Panc1 (cell line): ENCODE data around the gene TAS2R19. TPM values are rescaled to one million over a fixed set of nuclear protein-coding genes. Genes with fewer than 3 reads are reported as not detected.

Source experiments
- ATAC-seq: fragments of 200-7000 bp; cut with Tn5 transposase; 2 replicates; pipeline ENCODE4 v1.9.1; 2020; ENCODE audit warnings: mild to moderate bottlenecking, moderate library complexity
- Bru-seq: library from RNA; stranded (reverse); fragments of 400-500 nt; gene quantifications from one replicate; lab custom pipeline; 2021; lab: Mats Ljungman, UMichigan
- BruChase-seq, 2 experiments: library from RNA; stranded (reverse); fragments of 400-500 nt; gene quantifications; one replicate each; lab custom pipeline; 2021; lab: Mats Ljungman, UMichigan
- BruUV-seq: library from RNA; stranded (reverse); fragments of 400-500 nt; replicated peaks from 2 replicates; lab custom pipeline; 2021; lab: Mats Ljungman, UMichigan
- CTCF ChIA-PET: fragments of 300-600 bp; sonication (Branson Sonifier 250); formaldehyde crosslinking; loops from one replicate; lab custom pipeline; 2022; ENCODE audit warnings: antibody characterized with exemption; lab: Charles Lee
- POLR2A ChIA-PET: fragments of 300-600 bp; sonication (Branson Sonifier 250); formaldehyde crosslinking; loops from one replicate; lab custom pipeline; 2022; ENCODE audit warnings: antibody characterized with exemption; lab: Charles Lee
- DNase-seq: peaks from one replicate; pipeline ENCODE4 v3.0.0-alpha.2; 2010; ENCODE audit warnings: low read depth, low spot score
- H3K27ac ChIP-seq: 2 replicates; pipeline ENCODE4 v1.5.1; 2011; ENCODE audit warnings: mild to moderate bottlenecking, low read length, inconsistent platforms
- H3K27me3 ChIP-seq: fragments of 200-500 bp; sonication (Bioruptor generic); 2 replicates; pipeline ENCODE4 v1.6.0; 2014; ENCODE audit warnings: low read length, inconsistent platforms; ENCODE audit not compliant: control insufficient read depth, insufficient read depth
- H3K36me3 ChIP-seq: fragments of 200-500 bp; sonication (Bioruptor generic); 2 replicates; pipeline ENCODE4 v1.5.1; 2014; ENCODE audit warnings: inconsistent platforms, mild to moderate bottlenecking, low read length, moderate library complexity; ENCODE audit not compliant: control insufficient read depth, insufficient read depth
- H3K4me1 ChIP-seq: 2 replicates; pipeline ENCODE4 v1.5.1; 2011; ENCODE audit warnings: inconsistent platforms, mild to moderate bottlenecking, low read length, moderate library complexity; ENCODE audit not compliant: control insufficient read depth, insufficient read depth
- H3K4me3 ChIP-seq, 2 experiments: 2 replicates each; pipeline ENCODE4 v1.5.1; 2011 to 2012; ENCODE audit warnings: low read depth in 2 of 2, low read length in 2 of 2, mild to moderate bottlenecking in 2 of 2, inconsistent platforms in 1 of 2, moderate library complexity in 1 of 2
- H3K9me3 ChIP-seq: fragments of 200-500 bp; sonication (Bioruptor generic); 2 replicates; pipeline ENCODE4 v1.5.1; 2014; ENCODE audit warnings: low read depth, mild to moderate bottlenecking, inconsistent platforms, low read length, moderate library complexity; ENCODE audit not compliant: control insufficient read depth, insufficient read depth
- CTCF ChIP-seq: fragments of 450-650 bp; IDR thresholded peaks from 2 replicates; pipeline ENCODE4 v1.5.1; 2017; ENCODE audit warnings: mild to moderate bottlenecking
- POLR2AphosphoS5 ChIP-seq: IDR thresholded peaks from 2 replicates; pipeline ENCODE4 v1.6.1; 2012; ENCODE audit warnings: mild to moderate bottlenecking, low read depth, low read length, moderate library complexity
- REST ChIP-seq, 2 experiments: IDR thresholded peaks; 2 replicates each; pipeline ENCODE4 v1.6.1; 2011 to 2012; ENCODE audit warnings: low read depth in 2 of 2, control low read depth in 1 of 2, low read length in 1 of 2, mild to moderate bottlenecking in 1 of 2, moderate library complexity in 1 of 2; ENCODE audit not compliant: insufficient read depth in 1 of 2
- SIN3A ChIP-seq: IDR thresholded peaks from 2 replicates; pipeline ENCODE4 v1.6.1; 2012; ENCODE audit warnings: low read depth, mild to moderate bottlenecking, low read length, moderate library complexity, borderline replicate concordance; ENCODE audit not compliant: insufficient read depth
- TCF7L2 ChIP-seq: IDR thresholded peaks from 2 replicates; pipeline ENCODE4 v1.6.1; 2011; ENCODE audit warnings: mild to moderate bottlenecking, low read depth, low read length, inconsistent platforms
- in situ Hi-C: cut with HindIII; loops from 2 replicates; pipeline ENCODE4 v1.10.0; 2016; ENCODE audit warnings: low sequenced_read_pairs, low pct_unique_long_range_greater_than_20kb
- intact Hi-C: fragments of 100-400 bp; cut with micrococcal nuclease; formaldehyde crosslinking; loops from one replicate; pipeline ENCODE4 v1.10.0; 2022; ENCODE audit not compliant: unreplicated experiment
- long read RNA-seq: library from polyadenylated mRNA; unstranded; transcript quantifications from one replicate; pipeline ENCODE4 v2.0.0, GENCODE V29; 2021; ENCODE audit not compliant: unreplicated experiment
- polyA plus RNA-seq: library from polyadenylated mRNA; unstranded; fragments of >200 nt; gene quantifications from one replicate; pipeline ENCODE4 v1.2.1, GENCODE V29; 2012; ENCODE audit warnings: missing spikeins; ENCODE audit not compliant: insufficient read length
- total RNA-seq: library from RNA; stranded (reverse); gene quantifications from one replicate; pipeline ENCODE4 v1.2.1, GENCODE V29; 2021; ENCODE audit not compliant: unreplicated experiment

TAS2R19 gene
- total RNA-seq (1.1 TPM), Bru-seq, nascent RNA (percentile 89 among the genes with signal in this experiment), BruChase-seq, experiment 1, labeled RNA remaining after a 2-hour chase (percentile 90 among the genes with signal in this experiment), BruChase-seq, experiment 2, labeled RNA remaining after a 6-hour chase (percentile 67 among the genes with signal in this experiment)
- not detected for polyA plus RNA-seq
- long read RNA-seq, partial matches to known transcripts: 0 of 1 reads
- long read RNA-seq, other reads (novel, unspliced or antisense): 0 of 1 reads

- no peaks in the 10 kb centered on the region for H3K4me1 ChIP-seq
These were observed at the start of gene TAS2R19 for GRCh38 chr12:11022520-11022919. TAS2R19 (minus strand) TSS chr12:11022620; CDS start chr12:11022571, 49 bp downstream.

GRCh38 chr12:11071414-11071813 is 49.0 kb upstream of the TAS2R19 start:
- intact Hi-C loops (no loop called here), in situ Hi-C loops (no loop called here)
- Histone ChIP-seq H3K27me3 (no peaks in the 10 kb centered on the region), H3K36me3 (no peaks in the 10 kb centered on the region), H3K9me3 (no peaks in the 10 kb centered on the region), H3K4me1 (no peaks in the 10 kb centered on the region), H3K27ac (no peak overlapping the region), H3K4me3 (no peak overlapping the region)
- no peak for ATAC-seq
- ChIA-PET CTCF (no interaction called here), POLR2A (no interaction called here)
- BruUV-seq: no TSS peak
- no peak for DNase-seq
- TF ChIP-seq TCF7L2 (no peak), SIN3A (no peak), REST (IDR thresholded peaks at IDR 0.05; ENCODE audit: insufficient read depth in 1 of 2, low read depth in 2 of 2, low read length in 1 of 2) (no peak), CTCF (no peak), POLR2AphosphoS5 (no peak)

More at GRCh38 chr12:11022520-11022919, at the start of gene TAS2R19:
- POLR2A ChIA-PET: no interaction called here
- in situ Hi-C loops: no loop called here
- no TSS peak for BruUV-seq
- TF ChIP-seq CTCF (no peak), REST (IDR thresholded peaks at IDR 0.05; ENCODE audit: insufficient read depth in 1 of 2, low read depth in 2 of 2, low read length in 1 of 2) (no peak), SIN3A (no peak), POLR2AphosphoS5 (no peak), TCF7L2 (no peak)
- H3K9me3 ChIP-seq: no peaks in the 10 kb centered on the region
- H3K27me3 ChIP-seq: no peaks in the 10 kb centered on the region
- no peaks in the 10 kb centered on the region for H3K36me3 ChIP-seq
- ATAC-seq: no peak
- no peak for DNase-seq
- no peak within 1 kb of the TSS for H3K27ac ChIP-seq
- H3K4me3 ChIP-seq: no peak within 1 kb of the TSS
- intact Hi-C loops: no loop called here
- CTCF ChIA-PET: no interaction called here
